NT2/D1 (cell line): ENCODE data around the gene RAF1.

Experiments
- SUZ12 ChIP-seq: IDR thresholded peaks from 2 replicates; pipeline ENCODE4 v1.6.1; 2011; ENCODE audit not compliant: insufficient read length, insufficient read depth; ENCODE audit errors: extremely low read depth
- YY1 ChIP-seq: IDR thresholded peaks from 2 replicates; pipeline ENCODE4 v1.6.1; 2011; ENCODE audit not compliant: insufficient read length, insufficient read depth
- ZNF274 ChIP-seq: IDR thresholded peaks from 2 replicates; pipeline ENCODE4 v1.6.1; 2011; ENCODE audit warnings: mild to moderate bottlenecking, low read depth, low read length

DNA sequence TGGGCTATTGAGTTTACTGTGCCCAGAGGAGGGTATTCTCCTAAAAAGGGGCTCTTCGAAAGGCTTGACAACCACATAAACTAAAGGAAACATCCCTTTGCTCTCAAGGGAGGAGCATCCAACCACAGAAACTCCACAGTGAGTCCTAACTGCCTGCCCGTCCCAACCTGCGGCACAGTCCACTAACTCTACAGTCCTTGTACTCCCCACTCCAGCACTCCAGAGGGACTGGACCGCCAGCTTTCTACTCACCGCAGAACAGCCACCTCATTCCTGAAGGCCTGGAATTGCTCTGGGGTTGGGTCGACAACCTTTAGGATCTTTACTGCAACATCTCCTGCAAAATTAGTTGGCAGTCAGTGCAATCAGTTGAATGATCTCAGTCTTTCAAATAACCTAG, 72.5 kb downstream of the RAF1 start:
- TF ChIP-seq ZNF274: no peak
- no peak for TF ChIP-seq SUZ12
- TF ChIP-seq YY1: no peak
